Activated naive CD8-positive, alpha-beta T cell treated with anti-CD3 and anti-CD28 coated beads, Interleukin-2, amount 50 U/mL, for 24 hours (primary cell): ENCODE results near the gene MAP3K19.
A peak's percentile ranks its signal among the peaks of the same experiment; 100 is the strongest.
"Not testable (repeated sequence)": the region's sequence is repeated elsewhere in the genome, so short reads cannot be mapped to it uniquely, and the experiment has no call there.

Experiments
- ATAC-seq: fragments of 150-1000 bp; cut with Tn5 transposase; one replicate; pipeline ENCODE4 v1.10.0; 2021
- DNase-seq: peaks from one replicate; pipeline ENCODE4 v3.0.0; 2021
- H3K27ac Mint-ChIP-seq: one replicate; pipeline ENCODE4 v1.8.0; 2021; ENCODE audit warnings: mild to moderate bottlenecking, mixed read lengths
- H3K27me3 Mint-ChIP-seq: one replicate; pipeline ENCODE4 v1.8.0; 2021; ENCODE audit warnings: mixed read lengths
- H3K36me3 Mint-ChIP-seq: one replicate; pipeline ENCODE4 v1.8.0; 2021; ENCODE audit warnings: low read depth, mixed read lengths
- H3K4me1 Mint-ChIP-seq: one replicate; pipeline ENCODE4 v1.8.0; 2021; ENCODE audit warnings: mixed read lengths
- H3K4me3 Mint-ChIP-seq: one replicate; pipeline ENCODE4 v1.8.0; 2021; ENCODE audit warnings: mild to moderate bottlenecking, moderate library complexity, mixed read lengths
- H3K9me3 Mint-ChIP-seq: one replicate; pipeline ENCODE4 v1.8.0; 2021; ENCODE audit warnings: mixed read lengths

Gene MAP3K19

GRCh38 chr2:135047300-135047699, at the start of gene MAP3K19:
MAP3K19 (minus strand) TSS chr2:135047447; CDS start chr2:135024647, 22,800 bp downstream.
- H3K27ac Mint-ChIP-seq: no peak within 1 kb of the TSS
- no peaks in the 10 kb centered on the region for H3K27me3 Mint-ChIP-seq
- ATAC-seq (no peak), DNase-seq (no peak)
- H3K9me3 Mint-ChIP-seq: no peaks in the 10 kb centered on the region
- H3K36me3 Mint-ChIP-seq: no peaks in the 10 kb centered on the region
- peaks cover 17% of the 10 kb centered on the region for H3K4me1 Mint-ChIP-seq
- no peak within 1 kb of the TSS for H3K4me3 Mint-ChIP-seq

- Mint-ChIP-seq H3K27ac (no peak overlapping the region), H3K4me1 (peaks cover 12% of the 10 kb centered on the region), H3K9me3 (peaks cover 1% of the 10 kb centered on the region), H3K36me3 (peaks cover 24% of the 10 kb centered on the region), H3K27me3 (no peaks in the 10 kb centered on the region), H3K4me3 (no peak overlapping the region)
- DNase-seq (no peak), ATAC-seq (no peak)
Observed at GRCh38 chr2:135096665-135097446, 49.6 kb upstream of the MAP3K19 start.

GRCh38 chr2:135095591-135095990, 48.3 kb upstream of the MAP3K19 start:
- no peaks in the 10 kb centered on the region for H3K9me3 Mint-ChIP-seq
- ATAC-seq (no peak), DNase-seq (no peak)
- H3K4me1 Mint-ChIP-seq: peaks cover 12% of the 10 kb centered on the region
- H3K27me3 Mint-ChIP-seq: no peaks in the 10 kb centered on the region
- H3K36me3 Mint-ChIP-seq: peaks cover 24% of the 10 kb centered on the region
- no peak overlapping the region for H3K4me3 Mint-ChIP-seq
- no peak overlapping the region for H3K27ac Mint-ChIP-seq

GRCh38 chr2:135094508-135094907, 47.3 kb upstream of the MAP3K19 start:
- DNase-seq (no peak), ATAC-seq (no peak)
- peaks cover 8% of the 10 kb centered on the region for H3K4me1 Mint-ChIP-seq
- H3K27me3 Mint-ChIP-seq: no peaks in the 10 kb centered on the region
- H3K36me3 Mint-ChIP-seq: peaks cover 28% of the 10 kb centered on the region
- H3K4me3 Mint-ChIP-seq: no peak overlapping the region
- no peaks in the 10 kb centered on the region for H3K9me3 Mint-ChIP-seq
- no peak overlapping the region for H3K27ac Mint-ChIP-seq

GRCh38 chr2:135093670-135094330, 46.6 kb upstream of the MAP3K19 start:
- H3K4me3 Mint-ChIP-seq: no peak overlapping the region
- peaks cover 4% of the 10 kb centered on the region for H3K4me1 Mint-ChIP-seq
- DNase-seq: no peak
- no peak overlapping the region for H3K27ac Mint-ChIP-seq
- ATAC-seq: no peak
- H3K36me3 Mint-ChIP-seq: peaks cover 35% of the 10 kb centered on the region
- H3K9me3 Mint-ChIP-seq: peaks cover 7% of the 10 kb centered on the region
- H3K27me3 Mint-ChIP-seq: no peaks in the 10 kb centered on the region

- peaks cover 37% of the 10 kb centered on the region for H3K36me3 Mint-ChIP-seq
- H3K4me3 Mint-ChIP-seq: no peak overlapping the region
- ATAC-seq: no peak
- H3K4me1 Mint-ChIP-seq: peaks cover 4% of the 10 kb centered on the region
- H3K27me3 Mint-ChIP-seq: no peaks in the 10 kb centered on the region
- H3K27ac Mint-ChIP-seq: no peak overlapping the region
- peaks cover 8% of the 10 kb centered on the region for H3K9me3 Mint-ChIP-seq
- DNase-seq: no peak
Observed at GRCh38 chr2:135093193-135093592, 45.9 kb upstream of the MAP3K19 start.

- Mint-ChIP-seq H3K4me3 (no peak overlapping the region), H3K36me3 (peaks cover 44% of the 10 kb centered on the region), H3K27ac (no peak overlapping the region), H3K27me3 (no peaks in the 10 kb centered on the region), H3K9me3 (peaks cover 21% of the 10 kb centered on the region), H3K4me1 (peaks cover 7% of the 10 kb centered on the region)
- DNase-seq: no peak
- no peak for ATAC-seq
Observed at GRCh38 chr2:135091681-135092080, 44.4 kb upstream of the MAP3K19 start.

GRCh38 chr2:135089597-135089996, 42.4 kb upstream of the MAP3K19 start:
- H3K4me1 Mint-ChIP-seq: peaks cover 17% of the 10 kb centered on the region
- H3K36me3 Mint-ChIP-seq: peaks cover 41% of the 10 kb centered on the region

GRCh38 chr2:135086222-135086621, 39.0 kb upstream of the MAP3K19 start:
- Mint-ChIP-seq H3K4me3 (no peak overlapping the region), H3K9me3 (peaks cover 22% of the 10 kb centered on the region), H3K36me3 (peaks cover 53% of the 10 kb centered on the region), H3K27ac (peak overlapping the region; percentile 9), H3K27me3 (no peaks in the 10 kb centered on the region), H3K4me1 (peaks cover 21% of the 10 kb centered on the region)
- DNase-seq: no peak
- no peak for ATAC-seq

More at GRCh38 chr2:135089597-135089996, 42.4 kb upstream of the MAP3K19 start:
- H3K9me3 Mint-ChIP-seq: peaks cover 22% of the 10 kb centered on the region
- DNase-seq, H3K27ac Mint-ChIP-seq, H3K4me3 Mint-ChIP-seq, H3K27me3 Mint-ChIP-seq, ATAC-seq: not testable (repeated sequence)

- no peak for ATAC-seq
- H3K27ac Mint-ChIP-seq: no peak overlapping the region
- H3K9me3 Mint-ChIP-seq: peaks cover 4% of the 10 kb centered on the region
- H3K4me1 Mint-ChIP-seq: peaks cover 12% of the 10 kb centered on the region
- no peaks in the 10 kb centered on the region for H3K27me3 Mint-ChIP-seq
- H3K36me3 Mint-ChIP-seq: peaks cover 52% of the 10 kb centered on the region
- no peak overlapping the region for H3K4me3 Mint-ChIP-seq
- no peak for DNase-seq
Observed at GRCh38 chr2:135078417-135078816, 31.2 kb upstream of the MAP3K19 start.

- H3K27me3 Mint-ChIP-seq: no peaks in the 10 kb centered on the region
Observed at GRCh38 chr2:135076556-135076955, 29.3 kb upstream of the MAP3K19 start.

GRCh38 chr2:135074216-135074615, 27.0 kb upstream of the MAP3K19 start:
- H3K9me3 Mint-ChIP-seq: peaks cover 30% of the 10 kb centered on the region
- H3K36me3 Mint-ChIP-seq: peaks cover 55% of the 10 kb centered on the region
- ATAC-seq (no peak), DNase-seq (no peak)
- H3K27me3 Mint-ChIP-seq: no peaks in the 10 kb centered on the region
- H3K27ac Mint-ChIP-seq: no peak overlapping the region
- peaks cover 22% of the 10 kb centered on the region for H3K4me1 Mint-ChIP-seq
- no peak overlapping the region for H3K4me3 Mint-ChIP-seq

More at GRCh38 chr2:135076556-135076955, 29.3 kb upstream of the MAP3K19 start:
- Mint-ChIP-seq H3K4me3 (no peak overlapping the region), H3K36me3 (peaks cover 49% of the 10 kb centered on the region), H3K27ac (no peak overlapping the region), H3K4me1 (peaks cover 15% of the 10 kb centered on the region), H3K9me3 (peaks cover 19% of the 10 kb centered on the region)
- no peak for DNase-seq
- ATAC-seq: no peak

- Mint-ChIP-seq H3K9me3 (peaks cover 33% of the 10 kb centered on the region), H3K27ac (no peak overlapping the region), H3K36me3 (peaks cover 59% of the 10 kb centered on the region), H3K4me1 (peaks cover 27% of the 10 kb centered on the region), H3K27me3 (no peaks in the 10 kb centered on the region), H3K4me3 (no peak overlapping the region)
- ATAC-seq (no peak), DNase-seq (no peak)
Observed at GRCh38 chr2:135072125-135072997, 25.1 kb upstream of the MAP3K19 start.

GRCh38 chr2:135066710-135067109, 19.5 kb upstream of the MAP3K19 start:
- Mint-ChIP-seq H3K4me3 (no peak overlapping the region), H3K9me3 (peaks cover 28% of the 10 kb centered on the region), H3K36me3 (peaks cover 73% of the 10 kb centered on the region), H3K27me3 (no peaks in the 10 kb centered on the region), H3K27ac (no peak overlapping the region), H3K4me1 (peaks cover 60% of the 10 kb centered on the region)
- ATAC-seq (no peak), DNase-seq (no peak)
